DND-41 (cell line): Measurements from ENCODE around the gene F11.

Experiments used
- ATAC-seq: fragments of 200-7000 bp; cut with Tn5 transposase; 3 replicates; pipeline ENCODE4 v1.9.1; 2021; ENCODE audit warnings: low read depth; ENCODE audit not compliant: insufficient read depth
- DNase-seq: peaks from one replicate; pipeline ENCODE4 v3.0.0-alpha.2; 2020
- H2AFZ ChIP-seq: 2 replicates; pipeline ENCODE4 v1.6.0; 2012; ENCODE audit warnings: low read depth, low read length
- H3K27ac ChIP-seq: 2 replicates; pipeline ENCODE4 v1.5.1; 2012; ENCODE audit warnings: low read length, inconsistent platforms
- H3K27me3 ChIP-seq: fragments of 200-600 bp; sonication (generic); 2 replicates; pipeline ENCODE4 v1.6.0; 2012; ENCODE audit warnings: low read length, mild to moderate bottlenecking, inconsistent platforms; ENCODE audit not compliant: insufficient read depth, poor library complexity
- H3K36me3 ChIP-seq: 2 replicates; pipeline ENCODE4 v1.5.1; 2012; ENCODE audit warnings: low read length, inconsistent platforms; ENCODE audit not compliant: insufficient read depth
- H3K4me1 ChIP-seq: 2 replicates; pipeline ENCODE4 v1.5.1; 2012; ENCODE audit warnings: mild to moderate bottlenecking, low read length; ENCODE audit not compliant: insufficient read depth
- H3K4me2 ChIP-seq: 2 replicates; pipeline ENCODE4 v1.6.0; 2012; ENCODE audit warnings: mild to moderate bottlenecking, moderate library complexity, low read length, inconsistent platforms; ENCODE audit not compliant: insufficient read depth
- H3K4me3 ChIP-seq, 2 experiments: fragments of 200-600 bp in 1 of 2; shearing (Covaris generic) in 1 of 2; 2 replicates each; pipeline ENCODE4 v1.5.1; 2012 to 2016; ENCODE audit warnings: inconsistent platforms in 2 of 2, low read length in 2 of 2, mild to moderate bottlenecking in 2 of 2, low read depth in 1 of 2, moderate library complexity in 1 of 2
- H3K79me2 ChIP-seq: 2 replicates; pipeline ENCODE4 v1.6.0; 2012; ENCODE audit warnings: low read length, inconsistent platforms; ENCODE audit not compliant: insufficient read depth
- H3K9ac ChIP-seq: 2 replicates; pipeline ENCODE4 v1.6.0; 2012; ENCODE audit warnings: low read depth, mild to moderate bottlenecking, inconsistent platforms, low read length, moderate library complexity
- H3K9me3 ChIP-seq: 2 replicates; pipeline ENCODE4 v1.5.1; 2012; ENCODE audit warnings: low read length, moderate library complexity, mild to moderate bottlenecking, inconsistent platforms; ENCODE audit not compliant: insufficient read depth, severe bottlenecking
- H4K20me1 ChIP-seq: 2 replicates; pipeline ENCODE4 v1.6.0; 2012; ENCODE audit warnings: low read length; ENCODE audit not compliant: insufficient read depth
- EZH2 ChIP-seq: IDR thresholded peaks from 3 replicates; pipeline ENCODE4 v1.6.1; 2012; ENCODE audit warnings: borderline replicate concordance, low read depth, mild to moderate bottlenecking, moderate library complexity, low read length, inconsistent platforms; ENCODE audit not compliant: severe bottlenecking
- TF ChIP-seq, protein P1 (sequence below): IDR thresholded peaks from 2 replicates; pipeline ENCODE4 v1.5.1; 2012; ENCODE audit warnings: borderline replicate concordance, low read length, moderate library complexity, mild to moderate bottlenecking; ENCODE audit not compliant: poor library complexity, severe bottlenecking; ENCODE audit errors: extremely low read depth

Gene F11

DNA sequence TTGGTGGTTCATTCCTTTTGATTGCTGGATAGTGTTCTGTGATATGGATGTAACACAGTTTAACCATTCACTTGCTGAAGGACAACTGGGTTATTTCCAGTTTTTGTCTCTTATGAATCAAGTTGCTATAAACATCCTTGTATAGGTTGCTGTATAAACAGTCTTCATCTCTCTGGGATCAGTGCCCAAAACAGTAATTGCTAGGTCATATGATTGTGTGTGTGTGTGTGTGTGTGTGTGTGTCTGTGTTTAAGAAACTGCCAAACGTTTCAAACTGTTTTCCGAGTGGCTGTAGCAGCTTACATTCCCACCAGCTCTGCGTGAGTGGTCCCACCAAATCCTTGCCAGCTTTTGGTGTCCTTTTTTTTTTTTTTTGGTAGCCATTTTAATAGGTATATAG is 60.4 kb downstream of the F11 start:
- H3K4me2 ChIP-seq: no peak overlapping the region
- H3K9me3 ChIP-seq: no peaks in the 10 kb centered on the region
- no peak overlapping the region for H3K4me3 ChIP-seq
- DNase-seq (no peak), ATAC-seq (no peak)
- no peaks in the 10 kb centered on the region for H4K20me1 ChIP-seq
- H3K4me1 ChIP-seq: no peaks in the 10 kb centered on the region
- H3K9ac ChIP-seq: no peak overlapping the region
- H3K36me3 ChIP-seq: no peaks in the 10 kb centered on the region
- TF ChIP-seq EZH2: no peak
- TF ChIP-seq, protein P1, sequence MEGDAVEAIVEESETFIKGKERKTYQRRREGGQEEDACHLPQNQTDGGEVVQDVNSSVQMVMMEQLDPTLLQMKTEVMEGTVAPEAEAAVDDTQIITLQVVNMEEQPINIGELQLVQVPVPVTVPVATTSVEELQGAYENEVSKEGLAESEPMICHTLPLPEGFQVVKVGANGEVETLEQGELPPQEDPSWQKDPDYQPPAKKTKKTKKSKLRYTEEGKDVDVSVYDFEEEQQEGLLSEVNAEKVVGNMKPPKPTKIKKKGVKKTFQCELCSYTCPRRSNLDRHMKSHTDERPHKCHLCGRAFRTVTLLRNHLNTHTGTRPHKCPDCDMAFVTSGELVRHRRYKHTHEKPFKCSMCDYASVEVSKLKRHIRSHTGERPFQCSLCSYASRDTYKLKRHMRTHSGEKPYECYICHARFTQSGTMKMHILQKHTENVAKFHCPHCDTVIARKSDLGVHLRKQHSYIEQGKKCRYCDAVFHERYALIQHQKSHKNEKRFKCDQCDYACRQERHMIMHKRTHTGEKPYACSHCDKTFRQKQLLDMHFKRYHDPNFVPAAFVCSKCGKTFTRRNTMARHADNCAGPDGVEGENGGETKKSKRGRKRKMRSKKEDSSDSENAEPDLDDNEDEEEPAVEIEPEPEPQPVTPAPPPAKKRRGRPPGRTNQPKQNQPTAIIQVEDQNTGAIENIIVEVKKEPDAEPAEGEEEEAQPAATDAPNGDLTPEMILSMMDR: no peak
- no peak overlapping the region for H2AFZ ChIP-seq
- H3K79me2 ChIP-seq: no peaks in the 10 kb centered on the region
- H3K27me3 ChIP-seq: no peaks in the 10 kb centered on the region
- H3K27ac ChIP-seq: no peak overlapping the region

DNA sequence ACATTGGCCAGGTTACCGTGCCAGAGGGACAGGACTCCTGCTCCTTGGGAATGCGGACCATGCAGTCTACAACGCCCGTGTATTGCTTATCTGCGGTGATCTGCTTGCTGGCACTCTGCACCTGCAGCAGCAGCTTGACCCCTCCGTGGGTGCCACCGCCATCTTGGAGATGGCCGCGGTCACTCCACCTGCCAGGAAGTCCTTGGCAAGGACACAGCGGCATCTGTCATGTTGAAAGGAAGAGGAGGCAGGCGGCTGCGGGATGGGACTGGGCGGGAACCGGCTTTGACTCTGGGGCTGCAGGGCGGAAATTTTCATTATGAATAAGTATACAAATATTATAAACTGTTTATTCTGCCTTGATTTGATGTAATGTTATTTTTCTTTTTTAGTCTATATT is 63.4 kb downstream of the F11 start:
- Histone ChIP-seq H3K9me3 (peaks cover 8% of the 10 kb centered on the region), H3K4me3 (no peak overlapping the region), H4K20me1 (no peaks in the 10 kb centered on the region), H2AFZ (no peak overlapping the region), H3K4me1 (no peaks in the 10 kb centered on the region), H3K79me2 (no peaks in the 10 kb centered on the region), H3K27ac (no peak overlapping the region), H3K9ac (no peak overlapping the region), H3K27me3 (no peaks in the 10 kb centered on the region), H3K36me3 (no peaks in the 10 kb centered on the region), H3K4me2 (no peak overlapping the region)
- DNase-seq (no peak), ATAC-seq (no peak)
- TF ChIP-seq, protein P1: no peak
- no peak for TF ChIP-seq EZH2

DNA sequence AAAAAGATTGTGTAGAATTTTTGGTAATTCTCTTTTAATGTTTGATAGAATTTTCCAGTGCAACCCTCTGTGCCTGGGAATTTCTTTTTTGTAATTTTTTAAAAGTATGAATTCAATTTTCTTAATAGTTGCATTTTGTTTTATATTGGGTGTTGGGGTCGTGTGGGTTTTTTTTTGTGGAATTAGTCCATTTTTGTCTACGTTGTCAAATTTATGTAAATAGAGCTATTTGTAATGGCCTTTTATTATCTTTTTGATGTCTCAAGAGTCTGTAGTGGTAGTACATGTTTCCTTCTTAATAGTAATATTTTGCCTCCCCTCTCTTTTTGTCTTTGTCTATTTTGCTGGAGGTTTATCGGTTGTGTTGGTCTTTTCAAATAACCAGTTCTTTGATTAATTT is 64.4 kb downstream of the F11 start:
- peaks cover 8% of the 10 kb centered on the region for H3K9me3 ChIP-seq
- no peak for TF ChIP-seq EZH2
- TF ChIP-seq, protein P1: no peak

DNA sequence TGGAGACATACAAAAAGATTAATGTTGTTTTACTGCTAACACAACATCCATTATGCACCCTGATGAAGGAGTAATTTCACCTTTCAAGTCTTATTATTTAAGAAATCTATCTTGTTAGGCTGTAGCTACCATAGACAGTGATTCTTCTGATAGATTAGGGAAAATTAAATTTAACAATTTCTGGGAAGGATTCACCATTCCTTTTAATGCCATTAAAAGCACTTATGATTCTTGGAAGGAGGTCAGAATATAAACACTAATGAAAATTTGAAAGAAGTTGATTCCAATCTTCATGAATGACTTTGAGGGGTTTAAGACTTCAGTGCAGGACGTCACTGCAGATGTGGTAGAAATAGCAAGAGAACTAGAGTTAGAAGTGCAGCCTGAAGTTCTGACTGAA is 69.8 kb downstream of the F11 start:
- Histone ChIP-seq H3K9me3 (peaks cover 8% of the 10 kb centered on the region), H3K4me3 (no peak overlapping the region), H3K27me3 (no peaks in the 10 kb centered on the region), H4K20me1 (no peaks in the 10 kb centered on the region), H3K36me3 (no peaks in the 10 kb centered on the region), H3K4me2 (no peak overlapping the region), H3K9ac (no peak overlapping the region), H3K4me1 (no peaks in the 10 kb centered on the region), H2AFZ (no peak overlapping the region), H3K27ac (no peak overlapping the region), H3K79me2 (no peaks in the 10 kb centered on the region)
- no peak for DNase-seq
- no peak for TF ChIP-seq EZH2
- TF ChIP-seq, protein P1: no peak
- no peak for ATAC-seq

More for the DNA sequence above, 64.4 kb downstream of the F11 start:
- ATAC-seq (no peak), DNase-seq (no peak)
- Histone ChIP-seq H2AFZ (no peak overlapping the region), H3K79me2 (no peaks in the 10 kb centered on the region), H3K4me3 (no peak overlapping the region), H3K27ac (no peak overlapping the region), H3K9ac (no peak overlapping the region), H3K4me1 (no peaks in the 10 kb centered on the region), H4K20me1 (no peaks in the 10 kb centered on the region), H3K4me2 (no peak overlapping the region), H3K27me3 (no peaks in the 10 kb centered on the region), H3K36me3 (no peaks in the 10 kb centered on the region)
